IMR-90 (cell line): ENCODE data around the gene CALCOCO2.

Experiments
- BHLHE40 ChIP-seq: fragments of 150-350 bp; IDR thresholded peaks from 2 replicates; pipeline ENCODE4 v1.6.1; 2016; ENCODE audit warnings: mild to moderate bottlenecking, low read depth, low read length
- CEBPB ChIP-seq: IDR thresholded peaks from 2 replicates; pipeline ENCODE4 v1.6.1; 2012; ENCODE audit warnings: low read depth, low read length, improper control_type of control experiment
- CHD1 ChIP-seq: IDR thresholded peaks from 2 replicates; pipeline ENCODE4 v1.6.1; 2012; ENCODE audit warnings: low read depth, low read length, improper control_type of control experiment
- FOS ChIP-seq: fragments of 150-350 bp; IDR thresholded peaks from 2 replicates; pipeline ENCODE4 v1.6.1; 2016; ENCODE audit warnings: low read depth, low read length
- MAZ ChIP-seq: IDR thresholded peaks from 2 replicates; pipeline ENCODE4 v1.6.1; 2012; ENCODE audit warnings: low read depth, mild to moderate bottlenecking, low read length, improper control_type of control experiment, moderate library complexity, borderline replicate concordance
- MXI1 ChIP-seq: IDR thresholded peaks from 2 replicates; pipeline ENCODE4 v1.6.1; 2012; ENCODE audit warnings: low read depth, mild to moderate bottlenecking, low read length, moderate library complexity, borderline replicate concordance
- POLR2A ChIP-seq: IDR thresholded peaks from 2 replicates; pipeline ENCODE4 v1.6.1; 2012; ENCODE audit warnings: mild to moderate bottlenecking, low read depth, low read length
- RAD21 ChIP-seq: IDR thresholded peaks from 2 replicates; pipeline ENCODE4 v1.6.1; 2012; ENCODE audit warnings: low read length, improper control_type of control experiment
- RFX5 ChIP-seq: IDR thresholded peaks from 2 replicates; pipeline ENCODE4 v1.8.0; 2012; ENCODE audit warnings: low read depth, mild to moderate bottlenecking, low read length, moderate library complexity
- SMC3 ChIP-seq: fragments of 150-350 bp; IDR thresholded peaks from 2 replicates; pipeline ENCODE4 v1.6.1; 2016; ENCODE audit warnings: low read depth, mild to moderate bottlenecking, antibody characterized with exemption, low read length, moderate library complexity
- TF ChIP-seq, protein P1 (sequence below): conservative IDR thresholded peaks from 2 replicates; pipeline ENCODE4 v1.5.1; 2012; ENCODE audit warnings: mild to moderate bottlenecking, low read depth, low read length, improper control_type of control experiment
- TF ChIP-seq, protein P2 (sequence below): fragments of 150-350 bp; IDR thresholded peaks from 2 replicates; pipeline ENCODE4 v1.6.1; 2017; ENCODE audit warnings: mild to moderate bottlenecking, antibody characterized with exemption, low read length, low read depth
- TF ChIP-seq, protein P3 (sequence below): fragments of 150-350 bp; IDR thresholded peaks from 2 replicates; pipeline ENCODE4 v1.6.1; 2016; ENCODE audit warnings: low read depth, mild to moderate bottlenecking, low read length, moderate library complexity, borderline replicate concordance

DNA sequence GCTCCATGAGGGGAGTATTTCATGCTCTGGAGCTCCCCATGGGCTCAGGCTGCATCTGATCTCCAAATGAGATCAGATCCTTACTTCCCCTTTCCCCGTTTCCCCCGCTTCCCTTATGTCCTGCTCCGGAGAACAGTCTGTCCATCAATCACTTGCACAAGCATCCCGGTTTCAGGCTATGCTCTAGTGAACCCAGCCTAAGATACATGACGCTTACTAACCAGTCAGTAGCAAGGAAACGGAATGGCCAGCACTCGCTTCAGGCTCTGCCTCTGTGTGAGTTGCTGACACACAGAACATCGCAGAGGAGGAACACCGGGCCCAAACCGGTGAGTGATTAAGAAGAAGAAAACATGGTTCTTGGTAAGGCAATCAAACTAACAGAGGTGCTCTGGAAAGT lies 52.3 kb downstream of the CALCOCO2 start:
- TF ChIP-seq, protein P1, sequence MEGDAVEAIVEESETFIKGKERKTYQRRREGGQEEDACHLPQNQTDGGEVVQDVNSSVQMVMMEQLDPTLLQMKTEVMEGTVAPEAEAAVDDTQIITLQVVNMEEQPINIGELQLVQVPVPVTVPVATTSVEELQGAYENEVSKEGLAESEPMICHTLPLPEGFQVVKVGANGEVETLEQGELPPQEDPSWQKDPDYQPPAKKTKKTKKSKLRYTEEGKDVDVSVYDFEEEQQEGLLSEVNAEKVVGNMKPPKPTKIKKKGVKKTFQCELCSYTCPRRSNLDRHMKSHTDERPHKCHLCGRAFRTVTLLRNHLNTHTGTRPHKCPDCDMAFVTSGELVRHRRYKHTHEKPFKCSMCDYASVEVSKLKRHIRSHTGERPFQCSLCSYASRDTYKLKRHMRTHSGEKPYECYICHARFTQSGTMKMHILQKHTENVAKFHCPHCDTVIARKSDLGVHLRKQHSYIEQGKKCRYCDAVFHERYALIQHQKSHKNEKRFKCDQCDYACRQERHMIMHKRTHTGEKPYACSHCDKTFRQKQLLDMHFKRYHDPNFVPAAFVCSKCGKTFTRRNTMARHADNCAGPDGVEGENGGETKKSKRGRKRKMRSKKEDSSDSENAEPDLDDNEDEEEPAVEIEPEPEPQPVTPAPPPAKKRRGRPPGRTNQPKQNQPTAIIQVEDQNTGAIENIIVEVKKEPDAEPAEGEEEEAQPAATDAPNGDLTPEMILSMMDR, result no peak
- TF ChIP-seq POLR2A, result no peak
- TF ChIP-seq BHLHE40, result no peak
- TF ChIP-seq, protein P2, sequence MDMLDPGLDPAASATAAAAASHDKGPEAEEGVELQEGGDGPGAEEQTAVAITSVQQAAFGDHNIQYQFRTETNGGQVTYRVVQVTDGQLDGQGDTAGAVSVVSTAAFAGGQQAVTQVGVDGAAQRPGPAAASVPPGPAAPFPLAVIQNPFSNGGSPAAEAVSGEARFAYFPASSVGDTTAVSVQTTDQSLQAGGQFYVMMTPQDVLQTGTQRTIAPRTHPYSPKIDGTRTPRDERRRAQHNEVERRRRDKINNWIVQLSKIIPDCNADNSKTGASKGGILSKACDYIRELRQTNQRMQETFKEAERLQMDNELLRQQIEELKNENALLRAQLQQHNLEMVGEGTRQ, result no peak
- TF ChIP-seq MAZ, result no peak
- no peak for TF ChIP-seq SMC3
- TF ChIP-seq CHD1, result no peak
- no peak for TF ChIP-seq RAD21
- TF ChIP-seq CEBPB, result no peak
- TF ChIP-seq, protein P3, sequence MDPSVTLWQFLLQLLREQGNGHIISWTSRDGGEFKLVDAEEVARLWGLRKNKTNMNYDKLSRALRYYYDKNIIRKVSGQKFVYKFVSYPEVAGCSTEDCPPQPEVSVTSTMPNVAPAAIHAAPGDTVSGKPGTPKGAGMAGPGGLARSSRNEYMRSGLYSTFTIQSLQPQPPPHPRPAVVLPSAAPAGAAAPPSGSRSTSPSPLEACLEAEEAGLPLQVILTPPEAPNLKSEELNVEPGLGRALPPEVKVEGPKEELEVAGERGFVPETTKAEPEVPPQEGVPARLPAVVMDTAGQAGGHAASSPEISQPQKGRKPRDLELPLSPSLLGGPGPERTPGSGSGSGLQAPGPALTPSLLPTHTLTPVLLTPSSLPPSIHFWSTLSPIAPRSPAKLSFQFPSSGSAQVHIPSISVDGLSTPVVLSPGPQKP, result no peak
- no peak for TF ChIP-seq RFX5
- no peak for TF ChIP-seq MXI1
- no peak for TF ChIP-seq FOS
